PC-3 (cell line): ENCODE data around the gene MAML3. TPM values are rescaled to one million over a fixed set of nuclear protein-coding genes. Genes with fewer than 3 reads are reported as not detected.

ENCODE experiments used
- ATAC-seq: fragments of 200-7000 bp; cut with Tn5 transposase; 2 replicates; pipeline ENCODE4 v1.9.1; 2020; ENCODE audit warnings: mild to moderate bottlenecking, moderate library complexity
- BruUV-seq: library from RNA; stranded (reverse); fragments of 400-500 nt; replicated peaks from 2 replicates; lab custom pipeline; 2021; lab: Mats Ljungman, UMichigan
- CTCF ChIA-PET: fragments of 300-600 bp; sonication (Branson Sonifier 250); formaldehyde crosslinking; loops from one replicate; lab custom pipeline; 2022; ENCODE audit warnings: antibody characterized with exemption; lab: Charles Lee
- POLR2A ChIA-PET: fragments of 300-600 bp; sonication (Branson Sonifier 250); formaldehyde crosslinking; loops from one replicate; lab custom pipeline; 2022; ENCODE audit warnings: antibody characterized with exemption; ENCODE audit not compliant: unreplicated experiment; lab: Charles Lee
- DNase-seq: peaks from one replicate; pipeline ENCODE4 v3.0.0-alpha.2; 2015
- H2AFZ ChIP-seq: fragments of 300-600 bp; sonication (generic); 2 replicates; pipeline ENCODE4 v1.6.0; 2016; ENCODE audit warnings: antibody characterized with exemption, low read length
- H3F3A ChIP-seq: fragments of 300-600 bp; sonication (generic); one replicate; pipeline ENCODE4 v1.6.0; 2017; ENCODE audit warnings: antibody characterized with exemption, low read length, control low read depth, mild to moderate bottlenecking; ENCODE audit not compliant: unreplicated experiment
- H3K27ac ChIP-seq: fragments of 300-600 bp; sonication (generic); 2 replicates; pipeline ENCODE4 v1.5.1; 2016; ENCODE audit warnings: mild to moderate bottlenecking, low read length
- H3K27me3 ChIP-seq: fragments of 300-600 bp; sonication (generic); 2 replicates; pipeline ENCODE4 v1.6.1; 2016; ENCODE audit warnings: low read length, mixed read lengths
- H3K36me3 ChIP-seq: fragments of 300-600 bp; sonication (generic); 2 replicates; pipeline ENCODE4 v1.6.1; 2016; ENCODE audit warnings: low read depth, mixed run types, low read length, mixed read lengths
- H3K4me1 ChIP-seq: fragments of 300-600 bp; sonication (generic); 2 replicates; pipeline ENCODE4 v1.5.1; 2016; ENCODE audit warnings: low read length; ENCODE audit not compliant: insufficient read depth
- H3K4me2 ChIP-seq: fragments of 300-600 bp; sonication (generic); 2 replicates; pipeline ENCODE4 v1.6.0; 2016; ENCODE audit warnings: low read length
- H3K4me3 ChIP-seq: fragments of 300-600 bp; sonication (generic); 2 replicates; pipeline ENCODE4 v1.5.1; 2016; ENCODE audit warnings: mild to moderate bottlenecking, low read length, mixed read lengths
- H3K79me2 ChIP-seq: fragments of 300-600 bp; sonication (generic); 2 replicates; pipeline ENCODE4 v1.6.1; 2017; ENCODE audit warnings: low read length, mixed read lengths
- H3K9ac ChIP-seq: fragments of 300-600 bp; sonication (generic); 2 replicates; pipeline ENCODE4 v1.6.0; 2016; ENCODE audit warnings: mild to moderate bottlenecking, low read length
- H3K9me2 ChIP-seq: fragments of 300-600 bp; sonication (generic); replicated peaks from 2 replicates; pipeline ENCODE4 v1.6.1; 2016; ENCODE audit warnings: mixed run types, low read length, mixed read lengths
- H3K9me3 ChIP-seq: fragments of 300-600 bp; sonication (generic); 2 replicates; pipeline ENCODE4 v1.6.1; 2016; ENCODE audit warnings: low read length, mixed read lengths
- H4K20me1 ChIP-seq: fragments of 300-600 bp; sonication (generic); 2 replicates; pipeline ENCODE4 v1.6.1; 2016; ENCODE audit warnings: low read length, mixed read lengths
- CTCF ChIP-seq: fragments of 300-600 bp; sonication (generic); conservative IDR thresholded peaks from 2 replicates; pipeline ENCODE4 v1.5.1; 2017; ENCODE audit warnings: antibody characterized with exemption, low read depth, mild to moderate bottlenecking, low read length
- EZH2 ChIP-seq: fragments of 300-600 bp; sonication (generic); IDR thresholded peaks from one replicate; pipeline ENCODE4 v1.6.1; 2017; ENCODE audit warnings: antibody characterized with exemption, mild to moderate bottlenecking, low read length; ENCODE audit not compliant: unreplicated experiment
- EZH2phosphoT487 ChIP-seq: fragments of 300-600 bp; sonication (generic); IDR thresholded peaks from 2 replicates; pipeline ENCODE4 v1.6.1; 2018; ENCODE audit warnings: mild to moderate bottlenecking, antibody characterized with exemption, low read length, borderline replicate concordance
- intact Hi-C: fragments of 100-400 bp; cut with micrococcal nuclease; formaldehyde crosslinking; loops from 2 replicates; pipeline ENCODE4 v1.9.0; 2023
- total RNA-seq: library from RNA; depleted of rRNA; stranded (reverse); fragments of >200 nt; gene quantifications from 2 replicates; pipeline ENCODE4 v1.2.3, GENCODE V29; 2014

MAML3 gene
- total RNA-seq, 1 experiment from 2014 or later = 4.3 TPM

DNA sequence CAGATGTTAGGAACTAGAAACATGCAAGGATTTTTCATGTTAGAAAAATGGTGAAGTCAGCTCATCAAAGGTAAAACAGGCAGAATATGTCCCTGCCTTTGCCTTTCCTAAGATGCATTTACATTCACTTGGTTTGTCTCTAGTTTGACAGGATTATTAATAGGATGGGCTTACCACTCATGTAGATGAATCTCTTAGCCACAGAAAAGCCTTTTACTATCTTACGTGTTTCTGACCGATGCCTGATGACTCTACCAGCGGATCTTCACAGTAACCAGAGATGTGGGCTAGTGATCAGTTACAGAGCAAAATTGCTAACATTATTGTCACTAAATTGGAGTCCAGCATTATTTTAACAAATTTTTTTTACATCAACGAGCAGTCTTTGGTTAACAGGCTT, 187.6 kb downstream of the MAML3 start:
- no peaks in the 10 kb centered on the region for H3K9me2 ChIP-seq
- H3K27me3 ChIP-seq = no peaks in the 10 kb centered on the region
- ATAC-seq (no peak), DNase-seq (no peak)
- H3K9me3 ChIP-seq = no peaks in the 10 kb centered on the region
- CTCF ChIA-PET = no interaction called here
- POLR2A ChIA-PET = no interaction called here
- no peak overlapping the region for H3K4me3 ChIP-seq
- no TSS peak for BruUV-seq
- H4K20me1 ChIP-seq = no peaks in the 10 kb centered on the region
- intact Hi-C loops = no loop called here
- H3K36me3 ChIP-seq = no peaks in the 10 kb centered on the region
- no peaks in the 10 kb centered on the region for H3K4me1 ChIP-seq
- H3K4me2 ChIP-seq = no peak overlapping the region
- H2AFZ ChIP-seq = no peak overlapping the region
- no peaks in the 10 kb centered on the region for H3K79me2 ChIP-seq
- H3K9ac ChIP-seq = no peak overlapping the region
- TF ChIP-seq EZH2 = no peak
- no peak for TF ChIP-seq EZH2phosphoT487
- TF ChIP-seq CTCF = no peak
- no peaks in the 10 kb centered on the region for H3F3A ChIP-seq
- no peak overlapping the region for H3K27ac ChIP-seq

GRCh38 chr4:139965789-139966188, 188.2 kb downstream of the MAML3 start:
- Histone ChIP-seq H3K9ac (no peak overlapping the region), H4K20me1 (no peaks in the 10 kb centered on the region), H3K27ac (no peak overlapping the region), H2AFZ (no peak overlapping the region), H3K9me2 (no peaks in the 10 kb centered on the region), H3K4me1 (no peaks in the 10 kb centered on the region), H3K36me3 (no peaks in the 10 kb centered on the region), H3K4me2 (no peak overlapping the region), H3K27me3 (no peaks in the 10 kb centered on the region), H3K9me3 (no peaks in the 10 kb centered on the region), H3F3A (no peaks in the 10 kb centered on the region), H3K4me3 (no peak overlapping the region), H3K79me2 (no peaks in the 10 kb centered on the region)
- DNase-seq (no peak), ATAC-seq (no peak)
- ChIA-PET POLR2A (no interaction called here), CTCF (no interaction called here)
- TF ChIP-seq EZH2phosphoT487 (no peak), EZH2 (no peak), CTCF (no peak)
- intact Hi-C loops = no loop called here
- BruUV-seq = no TSS peak

DNA sequence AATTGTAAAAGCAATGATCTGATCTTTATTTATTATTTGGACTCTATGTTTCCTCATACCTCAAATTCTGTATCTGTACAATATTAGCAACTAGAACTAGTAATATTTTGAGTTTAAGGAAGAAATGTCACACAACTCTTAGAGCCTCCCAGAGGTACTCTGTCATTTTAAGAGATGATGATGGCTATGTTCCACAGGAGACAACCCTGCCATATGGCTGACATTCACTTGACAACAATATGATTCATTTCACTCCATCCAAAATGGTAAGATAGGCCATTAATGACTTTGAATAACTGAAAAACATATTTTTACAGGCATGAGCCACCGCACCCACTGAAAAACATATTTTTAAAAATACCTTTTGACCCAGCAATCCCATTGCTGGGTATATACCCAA, 190.3 kb downstream of the MAML3 start:
- BruUV-seq = no TSS peak

More for the DNA sequence above, 190.3 kb downstream of the MAML3 start:
- H2AFZ ChIP-seq = no peak overlapping the region
- TF ChIP-seq CTCF (no peak), EZH2 (no peak), EZH2phosphoT487 (no peak)
- ChIA-PET POLR2A (no interaction called here), CTCF (no interaction called here)
- no peak for DNase-seq
- no peaks in the 10 kb centered on the region for H3K9me2 ChIP-seq
- H3F3A ChIP-seq = no peaks in the 10 kb centered on the region
- H4K20me1 ChIP-seq = no peaks in the 10 kb centered on the region
- H3K4me2 ChIP-seq = no peak overlapping the region
- ATAC-seq = no peak
- H3K4me1 ChIP-seq = no peaks in the 10 kb centered on the region
- no peaks in the 10 kb centered on the region for H3K9me3 ChIP-seq
- H3K79me2 ChIP-seq = no peaks in the 10 kb centered on the region
- H3K9ac ChIP-seq = no peak overlapping the region
- no peak overlapping the region for H3K4me3 ChIP-seq
- intact Hi-C loops = no loop called here
- no peak overlapping the region for H3K27ac ChIP-seq
- no peaks in the 10 kb centered on the region for H3K36me3 ChIP-seq
- H3K27me3 ChIP-seq = no peaks in the 10 kb centered on the region
